K562 (cell line): ENCODE data around the gene GPR37L1. TPM values are rescaled to one million over a fixed set of nuclear protein-coding genes. Genes with fewer than 3 reads are reported as not detected.

Experiments used
- DMBX1 ChIP-seq: fragments of 250-450 bp; sonication (Bioruptor Pico); IDR thresholded peaks from 2 replicates; pipeline ENCODE4 v1.8.0; 2022; ENCODE audit warnings: inconsistent platforms, mild to moderate bottlenecking, moderate library complexity, borderline replicate concordance
- ELF2 ChIP-seq: fragments of 250-450 bp; sonication (Bioruptor Pico); IDR thresholded peaks from 2 replicates; pipeline ENCODE4 v1.5.0; 2021; ENCODE audit warnings: mild to moderate bottlenecking
- ESRRA ChIP-seq: fragments of 450-650 bp; IDR thresholded peaks from 2 replicates; pipeline ENCODE4 v1.6.1; 2014; ENCODE audit warnings: low read depth, mild to moderate bottlenecking, moderate library complexity, borderline replicate concordance
- NFIX ChIP-seq: fragments of 250-450 bp; sonication (Bioruptor Pico); IDR thresholded peaks from 2 replicates; pipeline ENCODE4 v1.4.0; 2020; ENCODE audit warnings: low read depth, mild to moderate bottlenecking, moderate library complexity
- RBFOX2 ChIP-seq: fragments of 200-400 bp; formaldehyde crosslinking; IDR thresholded peaks from 2 replicates; pipeline ENCODE4 v1.6.1; 2017; ENCODE audit warnings: low read depth, mild to moderate bottlenecking, low read length, moderate library complexity
- SAP30 ChIP-seq: fragments of 200-600 bp; sonication (generic); IDR thresholded peaks from 2 replicates; pipeline ENCODE4 v1.6.1; 2012; ENCODE audit warnings: borderline replicate concordance, low read depth, mild to moderate bottlenecking, moderate library complexity, low read length, control low read depth, inconsistent platforms; ENCODE audit not compliant: insufficient read depth, poor library complexity, severe bottlenecking
- SOX6 ChIP-seq: fragments of 450-650 bp; IDR thresholded peaks from 2 replicates; pipeline ENCODE4 v1.6.1; 2014; ENCODE audit warnings: mild to moderate bottlenecking
- SREBF1 ChIP-seq: fragments of 150-350 bp; IDR thresholded peaks from 2 replicates; pipeline ENCODE4 v1.6.1; 2014; ENCODE audit warnings: antibody characterized with exemption, low read depth, low read length, borderline replicate concordance
- STAT5A ChIP-seq: IDR thresholded peaks from 2 replicates; pipeline ENCODE4 v1.6.1; 2012; ENCODE audit warnings: low read length, inconsistent platforms, borderline replicate concordance
- TCF7L2 ChIP-seq: fragments of 150-350 bp; IDR thresholded peaks from 2 replicates; pipeline ENCODE4 v1.6.1; 2016; ENCODE audit warnings: low read depth, mild to moderate bottlenecking, low read length, moderate library complexity
- ZNF263 ChIP-seq: sonication (generic); formaldehyde crosslinking; IDR thresholded peaks from 2 replicates; pipeline ENCODE4 v1.8.0; 2022; ENCODE audit warnings: mild to moderate bottlenecking, missing genetic modification reagents, borderline replicate concordance
- ZNF324 ChIP-seq: fragments of 250-450 bp; sonication (Bioruptor Pico); IDR thresholded peaks from 2 replicates; pipeline ENCODE4 v1.4.0; 2020; ENCODE audit warnings: mild to moderate bottlenecking
- ZNF766 ChIP-seq: fragments of 200-800 bp; sonication (Bioruptor generic); conservative IDR thresholded peaks from 2 replicates; pipeline ENCODE4 v1.6.1; 2016; ENCODE audit warnings: missing genetic modification characterization, missing compliant biosample characterization
- polyA plus RNA-seq, 8 experiments: library from polyadenylated mRNA; depleted of rRNA in 4 of 8; stranded (reverse) in 5 of 8; unstranded in 3 of 8; fragments of >200 nt; fragmentation: Nextera tagmentation in 2 of 8; fragmentation: Illumina TruSeq in 1 of 8; extraction: Ambion mirVana in 2 of 8; extraction: Trizol in 1 of 8; gene quantifications; 2 replicates each; pipeline versions ENCODE4 v1.2.1 to v1.2.3, GENCODE V29; 2011 to 2014; ENCODE audit warnings: inconsistent platforms in 1 of 8, missing spikeins in 1 of 8
- total RNA-seq, 7 experiments: library from RNA; depleted of rRNA in 6 of 7; stranded (reverse); fragments of >200 nt in 6 of 7; fragmentation: Illumina TruSeq in 2 of 7; extraction: Trizol in 2 of 7; gene quantifications; 2 replicates each; pipeline versions ENCODE4 v1.2.1 to v1.2.3, GENCODE V29; 2011 to 2021; ENCODE audit warnings: low replicate concordance in 1 of 7
- TF ChIP-seq, protein P1 (sequence below), 2 experiments: fragments of 450-650 bp; IDR thresholded peaks; 2 replicates each; pipeline ENCODE4 v1.6.1; 2018; ENCODE audit warnings: mild to moderate bottlenecking in 2 of 2, low read depth in 1 of 2; ENCODE audit not compliant: partially characterized antibody in 2 of 2
- TF ChIP-seq, protein P2 (sequence below), 3 experiments: fragments of 200-800 bp in 1 of 3; sonication (Bioruptor generic) in 1 of 3; sonication (generic) in 1 of 3; formaldehyde crosslinking in 1 of 3; IDR thresholded peaks; 2 replicates each; pipeline versions ENCODE4 v1.6.1 to v1.8.0; 2016 to 2022; ENCODE audit warnings: mild to moderate bottlenecking in 2 of 3, missing compliant biosample characterization in 2 of 3, missing genetic modification characterization in 2 of 3, missing genetic modification reagents in 1 of 3

GPR37L1 gene
- total and polyA plus RNA-seq, 9 of the 15 experiments (the other 6 are each of a cell fraction or from before 2014, with no cell fraction given): not detected

- peak; percentile 24; the same call in 1 of the 2 replicates for TF ChIP-seq DMBX1 (CRISPR knock-in tag)
- no peak for TF ChIP-seq SOX6
- TF ChIP-seq STAT5A: no peak
- peak; percentile 21 for TF ChIP-seq SAP30
- TF ChIP-seq RBFOX2: peak; percentile 64
- TF ChIP-seq, protein P1, sequence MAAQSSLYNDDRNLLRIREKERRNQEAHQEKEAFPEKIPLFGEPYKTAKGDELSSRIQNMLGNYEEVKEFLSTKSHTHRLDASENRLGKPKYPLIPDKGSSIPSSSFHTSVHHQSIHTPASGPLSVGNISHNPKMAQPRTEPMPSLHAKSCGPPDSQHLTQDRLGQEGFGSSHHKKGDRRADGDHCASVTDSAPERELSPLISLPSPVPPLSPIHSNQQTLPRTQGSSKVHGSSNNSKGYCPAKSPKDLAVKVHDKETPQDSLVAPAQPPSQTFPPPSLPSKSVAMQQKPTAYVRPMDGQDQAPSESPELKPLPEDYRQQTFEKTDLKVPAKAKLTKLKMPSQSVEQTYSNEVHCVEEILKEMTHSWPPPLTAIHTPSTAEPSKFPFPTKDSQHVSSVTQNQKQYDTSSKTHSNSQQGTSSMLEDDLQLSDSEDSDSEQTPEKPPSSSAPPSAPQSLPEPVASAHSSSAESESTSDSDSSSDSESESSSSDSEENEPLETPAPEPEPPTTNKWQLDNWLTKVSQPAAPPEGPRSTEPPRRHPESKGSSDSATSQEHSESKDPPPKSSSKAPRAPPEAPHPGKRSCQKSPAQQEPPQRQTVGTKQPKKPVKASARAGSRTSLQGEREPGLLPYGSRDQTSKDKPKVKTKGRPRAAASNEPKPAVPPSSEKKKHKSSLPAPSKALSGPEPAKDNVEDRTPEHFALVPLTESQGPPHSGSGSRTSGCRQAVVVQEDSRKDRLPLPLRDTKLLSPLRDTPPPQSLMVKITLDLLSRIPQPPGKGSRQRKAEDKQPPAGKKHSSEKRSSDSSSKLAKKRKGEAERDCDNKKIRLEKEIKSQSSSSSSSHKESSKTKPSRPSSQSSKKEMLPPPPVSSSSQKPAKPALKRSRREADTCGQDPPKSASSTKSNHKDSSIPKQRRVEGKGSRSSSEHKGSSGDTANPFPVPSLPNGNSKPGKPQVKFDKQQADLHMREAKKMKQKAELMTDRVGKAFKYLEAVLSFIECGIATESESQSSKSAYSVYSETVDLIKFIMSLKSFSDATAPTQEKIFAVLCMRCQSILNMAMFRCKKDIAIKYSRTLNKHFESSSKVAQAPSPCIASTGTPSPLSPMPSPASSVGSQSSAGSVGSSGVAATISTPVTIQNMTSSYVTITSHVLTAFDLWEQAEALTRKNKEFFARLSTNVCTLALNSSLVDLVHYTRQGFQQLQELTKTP (IDR thresholded peaks at IDR 0.05; ENCODE audit: low read depth in 1 of 2, partially characterized antibody in 2 of 2): peak; percentile 27 to 56
- TF ChIP-seq ZNF324 (CRISPR knock-in tag): no peak
- TF ChIP-seq ZNF263 (CRISPR knock-in tag): peak; percentile 95
- TF ChIP-seq, protein P2, sequence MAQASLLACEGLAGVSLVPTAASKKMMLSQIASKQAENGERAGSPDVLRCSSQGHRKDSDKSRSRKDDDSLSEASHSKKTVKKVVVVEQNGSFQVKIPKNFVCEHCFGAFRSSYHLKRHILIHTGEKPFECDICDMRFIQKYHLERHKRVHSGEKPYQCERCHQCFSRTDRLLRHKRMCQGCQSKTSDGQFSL (CRISPR knock-in tag; IDR thresholded peaks at IDR 0.05): 0 out of 2 replicates have a peak, but pooled peaks have one; percentile 10
- TF ChIP-seq, protein P2 (tag; IDR thresholded peaks at IDR 0.05): no peak
- no peak for TF ChIP-seq TCF7L2
- peak; percentile 11 for TF ChIP-seq ZNF766 (CRISPR knock-in tag)
- peak; percentile 97 for TF ChIP-seq ESRRA
- no peak for TF ChIP-seq NFIX (CRISPR knock-in tag)
- TF ChIP-seq SREBF1: no peak
- TF ChIP-seq ELF2 (CRISPR knock-in tag): no peak; the same call in 1 of the 2 replicates
Measured at GRCh38 chr1:202162418-202163280, 39.9 kb downstream of the GPR37L1 start (continued).
